ENCODE data around the gene ADORA2A.

ADORA2A gene

DNA sequence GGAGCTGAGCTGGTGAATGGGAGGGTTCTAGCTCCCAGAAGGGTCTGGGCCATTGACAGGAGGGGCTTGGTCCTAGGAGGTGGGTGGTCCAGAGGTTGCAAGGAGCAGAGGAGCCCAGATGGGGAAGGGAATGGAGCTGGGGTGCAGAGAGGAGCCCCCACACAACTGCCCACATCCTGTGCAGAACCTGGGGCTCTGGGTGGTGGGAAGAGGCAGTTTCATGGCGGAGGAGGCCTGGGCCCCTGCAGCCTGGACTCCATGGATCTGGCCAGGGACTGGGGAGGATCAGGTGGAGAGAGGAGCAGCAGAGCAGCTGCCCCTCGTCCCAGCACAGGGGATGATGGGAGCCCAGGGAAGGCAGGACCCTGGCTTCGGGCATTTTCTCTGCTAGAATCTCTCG, 963 bp upstream of the ADORA2A start:
- H3K4me3 ChIP-seq (replicated peaks in 1 of 2; ENCODE audit: low read depth in 2 of 2, low read length in 2 of 2): no peak overlapping the region
- no peak for DNase-seq (ENCODE audit: low read depth in 2 of 2)
- TF ChIP-seq, protein P1, sequence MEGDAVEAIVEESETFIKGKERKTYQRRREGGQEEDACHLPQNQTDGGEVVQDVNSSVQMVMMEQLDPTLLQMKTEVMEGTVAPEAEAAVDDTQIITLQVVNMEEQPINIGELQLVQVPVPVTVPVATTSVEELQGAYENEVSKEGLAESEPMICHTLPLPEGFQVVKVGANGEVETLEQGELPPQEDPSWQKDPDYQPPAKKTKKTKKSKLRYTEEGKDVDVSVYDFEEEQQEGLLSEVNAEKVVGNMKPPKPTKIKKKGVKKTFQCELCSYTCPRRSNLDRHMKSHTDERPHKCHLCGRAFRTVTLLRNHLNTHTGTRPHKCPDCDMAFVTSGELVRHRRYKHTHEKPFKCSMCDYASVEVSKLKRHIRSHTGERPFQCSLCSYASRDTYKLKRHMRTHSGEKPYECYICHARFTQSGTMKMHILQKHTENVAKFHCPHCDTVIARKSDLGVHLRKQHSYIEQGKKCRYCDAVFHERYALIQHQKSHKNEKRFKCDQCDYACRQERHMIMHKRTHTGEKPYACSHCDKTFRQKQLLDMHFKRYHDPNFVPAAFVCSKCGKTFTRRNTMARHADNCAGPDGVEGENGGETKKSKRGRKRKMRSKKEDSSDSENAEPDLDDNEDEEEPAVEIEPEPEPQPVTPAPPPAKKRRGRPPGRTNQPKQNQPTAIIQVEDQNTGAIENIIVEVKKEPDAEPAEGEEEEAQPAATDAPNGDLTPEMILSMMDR (IDR thresholded peaks at IDR 0.05; ENCODE audit: low read depth, low read length): no peak

DNA sequence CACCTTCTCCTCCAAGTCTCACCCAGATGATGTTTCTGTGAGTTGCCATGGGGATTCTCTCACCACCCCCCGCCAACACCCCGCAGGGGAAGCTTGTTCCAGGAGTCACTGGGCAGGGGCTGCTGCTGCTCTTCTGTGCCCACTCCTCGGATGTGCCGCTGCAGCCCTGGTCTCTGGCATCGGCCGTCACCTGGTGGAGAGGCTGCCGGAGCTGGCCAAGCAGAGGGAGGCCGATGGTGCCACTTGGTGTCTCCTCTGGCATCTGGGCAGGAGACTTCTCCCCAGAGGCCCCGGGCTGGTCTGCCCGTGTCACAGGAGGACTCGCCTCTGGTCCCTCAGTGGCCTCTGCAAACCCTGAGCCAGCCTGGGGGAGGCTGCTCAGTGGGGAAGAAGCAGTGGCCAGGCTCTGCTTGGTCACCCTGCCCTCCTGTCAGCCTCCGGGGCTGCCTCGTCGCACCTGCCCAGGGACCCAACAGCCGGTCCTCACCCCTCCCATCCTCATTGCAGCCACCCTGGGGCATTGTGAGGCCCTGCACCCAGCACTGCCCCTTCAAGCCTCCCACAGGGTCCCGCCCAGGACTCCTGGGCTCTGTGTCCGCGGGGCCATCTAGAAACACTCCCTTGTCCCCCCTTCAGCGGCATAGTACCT, 424 bp upstream of the ADORA2A start:
- no peak overlapping the region for H3K4me3 ChIP-seq (replicated peaks in 1 of 2; ENCODE audit: low read depth in 2 of 2, low read length in 2 of 2)
- no peak for DNase-seq (ENCODE audit: low read depth in 2 of 2)
- TF ChIP-seq, protein P1 (IDR thresholded peaks at IDR 0.05; ENCODE audit: low read depth, low read length): no peak

DNA sequence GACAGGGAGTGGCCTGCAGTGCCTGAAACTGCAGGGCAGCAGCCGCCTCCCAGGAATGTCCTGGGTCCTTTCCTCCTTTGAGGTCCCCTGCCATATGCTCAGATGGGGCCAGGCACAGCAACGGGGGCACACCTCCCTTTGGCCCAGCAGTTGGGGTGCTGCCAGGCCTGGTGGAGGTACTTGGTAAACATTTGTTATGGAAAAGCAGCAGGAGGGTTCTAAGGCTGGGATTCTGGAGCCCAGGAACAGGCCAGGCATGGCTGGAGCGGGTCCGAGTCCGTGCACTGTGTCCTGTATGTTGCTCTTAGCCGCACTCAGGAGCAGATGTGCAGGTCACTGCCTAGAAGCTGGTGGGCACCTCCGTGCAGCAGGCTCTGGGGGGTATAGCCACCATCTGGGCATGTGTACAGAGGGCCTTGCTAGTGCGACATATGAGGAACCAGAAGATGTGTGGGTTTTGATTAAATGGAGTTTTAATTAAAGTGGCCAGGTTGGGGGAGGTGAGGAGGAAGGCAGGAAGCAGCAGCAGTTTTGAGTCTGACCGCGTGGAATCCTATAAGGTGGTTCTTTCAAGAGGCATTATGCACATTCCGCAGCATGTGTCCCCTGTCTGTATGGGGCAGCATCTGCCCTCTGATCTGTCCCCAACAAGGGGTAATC, 1.5 kb downstream of the ADORA2A start:
- H3K4me3 ChIP-seq (replicated peaks in 1 of 2; ENCODE audit: low read depth in 2 of 2, low read length in 2 of 2): no peak overlapping the region
- no peak for DNase-seq (ENCODE audit: low read depth in 2 of 2)
- TF ChIP-seq, protein P1 (IDR thresholded peaks at IDR 0.05; ENCODE audit: low read depth, low read length): no peak

DNA sequence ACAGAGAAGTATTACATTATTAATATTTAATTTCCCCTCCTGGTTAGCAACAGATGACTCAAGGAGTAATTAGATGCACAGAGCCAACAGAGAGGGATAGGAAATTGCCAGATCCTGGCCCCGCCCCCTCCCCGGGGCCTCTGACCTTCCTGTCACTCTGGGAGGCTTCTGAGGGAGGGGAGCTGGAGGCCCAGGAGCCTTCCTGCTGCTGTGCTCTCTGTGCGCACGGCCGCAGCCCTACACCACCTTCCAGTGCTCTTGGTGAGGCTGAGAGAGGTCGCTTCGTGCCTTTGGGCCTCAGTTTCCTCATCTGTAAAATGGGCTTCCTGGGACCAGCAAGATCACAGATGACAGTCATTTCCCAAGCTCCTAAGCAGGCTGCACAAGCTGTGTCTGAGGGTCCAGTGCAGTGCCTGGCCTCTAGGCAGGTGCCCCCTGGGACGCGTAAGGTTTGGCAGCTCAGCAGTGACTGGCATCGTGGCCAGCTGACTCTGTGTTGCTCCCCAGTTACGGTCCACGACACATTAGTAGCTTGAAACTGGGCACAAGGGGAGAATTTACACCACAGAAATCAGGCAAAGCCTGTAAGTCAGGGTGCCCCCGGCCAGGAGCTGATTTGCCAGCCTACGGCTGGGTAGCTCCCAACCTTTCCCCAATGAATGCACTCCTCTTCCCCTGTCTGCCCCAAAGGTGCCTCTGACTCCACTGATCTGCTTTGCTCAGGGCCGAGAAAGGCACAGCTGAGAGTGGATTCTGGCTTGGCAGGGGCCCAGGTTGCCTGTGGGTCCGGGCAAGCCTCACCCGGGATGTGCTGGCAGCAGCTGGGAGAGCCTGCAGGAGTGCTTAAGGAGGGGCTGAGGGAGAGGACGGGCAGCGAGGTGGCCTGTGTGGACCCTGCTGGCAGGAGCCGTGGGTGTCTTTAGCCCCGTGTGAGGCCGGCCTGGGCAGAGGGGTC, 2.3 kb downstream of the ADORA2A start:
- H3K4me3 ChIP-seq (replicated peaks in 1 of 2; ENCODE audit: low read depth in 2 of 2, low read length in 2 of 2): no peak overlapping the region
- DNase-seq (ENCODE audit: low read depth in 2 of 2): peak in 1 of 2 donors; percentile 20
- TF ChIP-seq, protein P1 (IDR thresholded peaks at IDR 0.05; ENCODE audit: low read depth, low read length): no peak

DNA sequence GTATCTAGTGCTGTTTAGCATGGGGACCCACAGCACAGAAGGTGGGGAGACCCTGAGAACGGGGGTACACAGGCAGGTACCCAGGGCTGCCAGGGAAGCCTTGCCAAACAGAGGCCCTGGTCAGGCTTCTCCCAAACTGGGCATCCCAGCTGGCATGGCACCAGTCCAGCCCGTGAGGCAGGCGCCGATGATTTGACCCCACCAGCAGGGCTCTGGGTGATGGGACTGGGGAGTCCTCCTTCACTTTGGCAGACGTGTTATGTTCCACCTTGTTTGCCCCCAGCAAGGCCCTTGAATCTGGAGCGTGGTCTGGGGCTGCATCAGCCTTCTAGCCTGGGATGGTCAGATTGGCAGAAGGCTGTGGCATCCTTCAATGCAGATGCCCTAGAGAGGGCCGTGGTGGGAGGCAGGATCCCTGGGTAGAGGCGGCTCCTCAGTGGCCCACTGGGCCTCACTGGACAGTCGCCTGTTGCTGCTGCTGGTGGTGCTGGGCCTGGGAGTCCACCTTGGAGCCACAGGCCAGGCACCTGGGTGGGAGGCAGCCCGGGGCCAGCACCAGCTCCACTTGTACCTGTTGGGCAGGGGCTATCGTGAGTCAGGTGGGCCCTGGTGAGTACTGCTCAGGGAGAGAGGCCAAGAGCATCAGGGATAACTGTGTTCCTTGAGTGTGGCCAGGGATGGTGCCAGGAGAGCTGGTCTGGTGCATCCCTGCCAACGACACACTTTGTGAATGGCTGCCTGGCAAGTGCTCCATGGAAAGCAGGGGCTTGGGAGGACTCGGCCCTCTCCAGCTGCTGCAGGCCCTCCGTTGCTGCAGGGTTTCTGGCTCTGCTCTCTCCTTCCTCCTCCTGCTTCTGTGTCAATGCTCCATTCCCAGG, 3.3 kb downstream of the ADORA2A start:
- H3K4me3 ChIP-seq (replicated peaks in 1 of 2; ENCODE audit: low read depth in 2 of 2, low read length in 2 of 2): no peak overlapping the region
- TF ChIP-seq, protein P1 (IDR thresholded peaks at IDR 0.05; ENCODE audit: low read depth, low read length): no peak
- DNase-seq (ENCODE audit: low read depth in 2 of 2): no peak
